ENCODE results near the gene PFDN5.

DNA sequence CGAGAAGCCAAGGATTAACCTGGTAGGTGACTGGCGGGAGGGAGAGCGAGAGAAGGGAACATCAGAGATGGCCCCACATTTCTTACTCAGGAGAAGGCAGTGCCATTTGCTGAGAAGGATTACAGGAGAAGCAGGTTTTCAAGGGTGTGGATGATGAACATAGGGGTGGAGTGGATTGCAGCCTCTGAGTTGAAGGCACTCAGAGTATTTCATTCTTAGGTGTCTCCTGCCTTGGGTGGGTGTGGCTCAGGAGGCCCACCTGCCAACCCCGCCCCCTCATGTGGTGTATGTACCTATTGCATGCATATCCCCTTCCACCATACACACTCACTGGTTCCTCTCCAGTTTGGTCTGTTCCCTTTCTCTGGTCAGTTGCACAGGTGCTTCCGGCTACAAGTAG, 20.9 kb upstream of the PFDN5 start:
- no peak for TF ChIP-seq EZH2phosphoT487 (IDR thresholded peaks at IDR 0.05; ENCODE audit: borderline replicate concordance, low read length)
- TF ChIP-seq, protein P1, sequence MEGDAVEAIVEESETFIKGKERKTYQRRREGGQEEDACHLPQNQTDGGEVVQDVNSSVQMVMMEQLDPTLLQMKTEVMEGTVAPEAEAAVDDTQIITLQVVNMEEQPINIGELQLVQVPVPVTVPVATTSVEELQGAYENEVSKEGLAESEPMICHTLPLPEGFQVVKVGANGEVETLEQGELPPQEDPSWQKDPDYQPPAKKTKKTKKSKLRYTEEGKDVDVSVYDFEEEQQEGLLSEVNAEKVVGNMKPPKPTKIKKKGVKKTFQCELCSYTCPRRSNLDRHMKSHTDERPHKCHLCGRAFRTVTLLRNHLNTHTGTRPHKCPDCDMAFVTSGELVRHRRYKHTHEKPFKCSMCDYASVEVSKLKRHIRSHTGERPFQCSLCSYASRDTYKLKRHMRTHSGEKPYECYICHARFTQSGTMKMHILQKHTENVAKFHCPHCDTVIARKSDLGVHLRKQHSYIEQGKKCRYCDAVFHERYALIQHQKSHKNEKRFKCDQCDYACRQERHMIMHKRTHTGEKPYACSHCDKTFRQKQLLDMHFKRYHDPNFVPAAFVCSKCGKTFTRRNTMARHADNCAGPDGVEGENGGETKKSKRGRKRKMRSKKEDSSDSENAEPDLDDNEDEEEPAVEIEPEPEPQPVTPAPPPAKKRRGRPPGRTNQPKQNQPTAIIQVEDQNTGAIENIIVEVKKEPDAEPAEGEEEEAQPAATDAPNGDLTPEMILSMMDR (conservative IDR thresholded peaks at IDR 0.05; ENCODE audit: low read depth, low read length), result no peak

Measured in PC-3 (cell line).